HepG2 (cell line): Measurements from ENCODE around the gene NGLY1. TPM values are rescaled to one million over a fixed set of nuclear protein-coding genes. Genes with fewer than 3 reads are reported as not detected.
A peak's percentile ranks its signal among the peaks of the same experiment; 100 is the strongest.

Source experiments
- ATF7 ChIP-seq, 2 experiments: fragments of 450-650 bp in 1 of 2; sonication (generic) in 1 of 2; formaldehyde crosslinking in 1 of 2; IDR thresholded peaks; 2 replicates each; pipeline versions ENCODE4 v1.4.0 to v1.6.1; 2016 to 2020; ENCODE audit warnings: antibody characterized with exemption in 1 of 2, mild to moderate bottlenecking in 1 of 2, missing genetic modification reagents in 1 of 2
- BATF2 ChIP-seq: sonication (generic); formaldehyde crosslinking; IDR thresholded peaks from 2 replicates; pipeline ENCODE4 v1.8.0; 2022; ENCODE audit warnings: mild to moderate bottlenecking, missing genetic modification reagents, moderate library complexity
- BCLAF1 ChIP-seq: fragments of 450-650 bp; IDR thresholded peaks from 2 replicates; pipeline ENCODE4 v1.6.1; 2017; ENCODE audit warnings: mild to moderate bottlenecking
- YY1 ChIP-seq: IDR thresholded peaks from 2 replicates; pipeline ENCODE4 v1.6.1; 2011; ENCODE audit warnings: low read length, low read depth, moderate library complexity, mild to moderate bottlenecking; ENCODE audit not compliant: insufficient read depth, insufficient replicate concordance
- ZBTB7A ChIP-seq: sonication (generic); formaldehyde crosslinking; IDR thresholded peaks from 2 replicates; pipeline ENCODE4 v1.8.0; 2022; ENCODE audit warnings: mild to moderate bottlenecking, missing genetic modification reagents
- ZNF24 ChIP-seq: fragments of 450-650 bp; IDR thresholded peaks from 2 replicates; pipeline ENCODE4 v1.6.1; 2017; ENCODE audit warnings: antibody characterized with exemption, mild to moderate bottlenecking
- ZNF569 ChIP-seq: sonication (generic); formaldehyde crosslinking; IDR thresholded peaks from 2 replicates; pipeline ENCODE4 v1.5.0; 2020; ENCODE audit warnings: mild to moderate bottlenecking, missing genetic modification reagents, moderate library complexity, borderline replicate concordance
- ZNF589 ChIP-seq: sonication (generic); formaldehyde crosslinking; conservative IDR thresholded peaks from 2 replicates; pipeline ENCODE4 v1.8.0; 2022; ENCODE audit warnings: mild to moderate bottlenecking, moderate library complexity, missing genetic modification reagents
- ZNF597 ChIP-seq: sonication (generic); formaldehyde crosslinking; IDR thresholded peaks from 2 replicates; pipeline ENCODE4 v1.5.0; 2020; ENCODE audit warnings: missing genetic modification reagents
- polyA plus RNA-seq, 8 experiments: library from polyadenylated mRNA; depleted of rRNA in 3 of 8; stranded (reverse) in 7 of 8; unstranded in 1 of 8; fragments of >200 nt; fragmentation: Illumina TruSeq in 4 of 8; extraction: Trizol in 4 of 8; gene quantifications; 2 replicates each; pipeline versions ENCODE4 v1.2.1 to v1.2.3, GENCODE V29; 2011 to 2016; ENCODE audit warnings: low read depth in 4 of 8, missing spikeins in 1 of 8, mixed read lengths in 1 of 8; ENCODE audit not compliant: insufficient read depth in 1 of 8
- total RNA-seq, 5 experiments: library from RNA; depleted of rRNA; stranded (reverse); fragments of >200 nt; fragmentation: Illumina TruSeq; extraction: Trizol; gene quantifications; 2 replicates each; pipeline ENCODE4 v1.2.3, GENCODE V29; 2016; ENCODE audit warnings: low read depth in 1 of 5
- TF ChIP-seq, protein P1 (sequence below): sonication (generic); formaldehyde crosslinking; IDR thresholded peaks from 2 replicates; pipeline ENCODE4 v1.5.1; 2020; ENCODE audit warnings: mild to moderate bottlenecking, missing genetic modification reagents
- TF ChIP-seq, protein P2 (sequence below): sonication (generic); formaldehyde crosslinking; IDR thresholded peaks from 2 replicates; pipeline ENCODE4 v1.5.1; 2020; ENCODE audit warnings: mild to moderate bottlenecking, missing genetic modification reagents, borderline replicate concordance
- TF ChIP-seq, protein P3 (sequence below): sonication (generic); formaldehyde crosslinking; IDR thresholded peaks from 2 replicates; pipeline ENCODE4 v1.8.0; 2022; ENCODE audit warnings: mild to moderate bottlenecking, missing genetic modification reagents, moderate library complexity

The NGLY1 gene
- total and polyA plus RNA-seq, 2 of the 13 experiments (the other 11 are each of a cell fraction or from before 2014, with no cell fraction given): 28.2 to 44.5 TPM

- TF ChIP-seq, protein P1, sequence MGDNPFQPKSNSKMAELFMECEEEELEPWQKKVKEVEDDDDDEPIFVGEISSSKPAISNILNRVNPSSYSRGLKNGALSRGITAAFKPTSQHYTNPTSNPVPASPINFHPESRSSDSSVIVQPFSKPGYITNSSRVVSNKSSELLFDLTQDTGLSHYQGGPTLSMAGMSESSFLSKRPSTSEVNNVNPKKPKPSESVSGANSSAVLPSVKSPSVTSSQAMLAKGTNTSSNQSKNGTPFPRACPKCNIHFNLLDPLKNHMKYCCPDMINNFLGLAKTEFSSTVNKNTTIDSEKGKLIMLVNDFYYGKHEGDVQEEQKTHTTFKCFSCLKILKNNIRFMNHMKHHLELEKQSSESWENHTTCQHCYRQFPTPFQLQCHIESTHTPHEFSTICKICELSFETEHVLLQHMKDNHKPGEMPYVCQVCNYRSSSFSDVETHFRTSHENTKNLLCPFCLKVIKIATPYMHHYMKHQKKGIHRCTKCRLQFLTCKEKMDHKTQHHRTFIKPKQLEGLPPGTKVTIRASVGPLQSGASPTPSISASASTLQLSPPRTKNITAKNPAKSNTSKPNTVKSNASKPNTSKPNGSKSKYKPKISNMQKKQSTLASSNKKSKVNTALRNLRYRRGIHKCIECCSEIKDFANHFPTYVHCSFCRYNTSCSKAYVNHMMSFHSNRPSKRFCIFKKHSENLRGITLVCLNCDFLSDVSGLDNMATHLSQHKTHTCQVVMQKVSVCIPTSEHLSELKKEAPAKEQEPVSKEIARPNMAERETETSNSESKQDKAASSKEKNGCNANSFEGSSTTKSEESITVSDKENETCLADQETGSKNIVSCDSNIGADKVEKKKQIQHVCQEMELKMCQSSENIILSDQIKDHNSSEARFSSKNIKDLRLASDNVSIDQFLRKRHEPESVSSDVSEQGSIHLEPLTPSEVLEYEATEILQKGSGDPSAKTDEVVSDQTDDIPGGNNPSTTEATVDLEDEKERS (CRISPR knock-in tag): no peak
- TF ChIP-seq ZNF597 (no peak), ZNF24 (no peak), BATF2 (CRISPR knock-in tag) (no peak), ATF7 (IDR thresholded peaks at IDR 0.05) (no peak), ATF7 (CRISPR knock-in tag; IDR thresholded peaks at IDR 0.05) (no peak), BCLAF1 (no peak), YY1 (peak; percentile 91), ZBTB7A (no peak; the same call in 1 of the 2 replicates), ZNF589 (peak; percentile 61; the same call in 1 of the 2 replicates), ZNF569 (CRISPR knock-in tag) (no peak)
- TF ChIP-seq, protein P2, sequence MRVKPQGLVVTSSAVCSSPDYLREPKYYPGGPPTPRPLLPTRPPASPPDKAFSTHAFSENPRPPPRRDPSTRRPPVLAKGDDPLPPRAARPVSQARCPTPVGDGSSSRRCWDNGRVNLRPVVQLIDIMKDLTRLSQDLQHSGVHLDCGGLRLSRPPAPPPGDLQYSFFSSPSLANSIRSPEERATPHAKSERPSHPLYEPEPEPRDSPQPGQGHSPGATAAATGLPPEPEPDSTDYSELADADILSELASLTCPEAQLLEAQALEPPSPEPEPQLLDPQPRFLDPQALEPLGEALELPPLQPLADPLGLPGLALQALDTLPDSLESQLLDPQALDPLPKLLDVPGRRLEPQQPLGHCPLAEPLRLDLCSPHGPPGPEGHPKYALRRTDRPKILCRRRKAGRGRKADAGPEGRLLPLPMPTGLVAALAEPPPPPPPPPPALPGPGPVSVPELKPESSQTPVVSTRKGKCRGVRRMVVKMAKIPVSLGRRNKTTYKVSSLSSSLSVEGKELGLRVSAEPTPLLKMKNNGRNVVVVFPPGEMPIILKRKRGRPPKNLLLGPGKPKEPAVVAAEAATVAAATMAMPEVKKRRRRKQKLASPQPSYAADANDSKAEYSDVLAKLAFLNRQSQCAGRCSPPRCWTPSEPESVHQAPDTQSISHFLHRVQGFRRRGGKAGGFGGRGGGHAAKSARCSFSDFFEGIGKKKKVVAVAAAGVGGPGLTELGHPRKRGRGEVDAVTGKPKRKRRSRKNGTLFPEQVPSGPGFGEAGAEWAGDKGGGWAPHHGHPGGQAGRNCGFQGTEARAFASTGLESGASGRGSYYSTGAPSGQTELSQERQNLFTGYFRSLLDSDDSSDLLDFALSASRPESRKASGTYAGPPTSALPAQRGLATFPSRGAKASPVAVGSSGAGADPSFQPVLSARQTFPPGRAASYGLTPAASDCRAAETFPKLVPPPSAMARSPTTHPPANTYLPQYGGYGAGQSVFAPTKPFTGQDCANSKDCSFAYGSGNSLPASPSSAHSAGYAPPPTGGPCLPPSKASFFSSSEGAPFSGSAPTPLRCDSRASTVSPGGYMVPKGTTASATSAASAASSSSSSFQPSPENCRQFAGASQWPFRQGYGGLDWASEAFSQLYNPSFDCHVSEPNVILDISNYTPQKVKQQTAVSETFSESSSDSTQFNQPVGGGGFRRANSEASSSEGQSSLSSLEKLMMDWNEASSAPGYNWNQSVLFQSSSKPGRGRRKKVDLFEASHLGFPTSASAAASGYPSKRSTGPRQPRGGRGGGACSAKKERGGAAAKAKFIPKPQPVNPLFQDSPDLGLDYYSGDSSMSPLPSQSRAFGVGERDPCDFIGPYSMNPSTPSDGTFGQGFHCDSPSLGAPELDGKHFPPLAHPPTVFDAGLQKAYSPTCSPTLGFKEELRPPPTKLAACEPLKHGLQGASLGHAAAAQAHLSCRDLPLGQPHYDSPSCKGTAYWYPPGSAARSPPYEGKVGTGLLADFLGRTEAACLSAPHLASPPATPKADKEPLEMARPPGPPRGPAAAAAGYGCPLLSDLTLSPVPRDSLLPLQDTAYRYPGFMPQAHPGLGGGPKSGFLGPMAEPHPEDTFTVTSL (CRISPR knock-in tag): no peak
- TF ChIP-seq, protein P3, sequence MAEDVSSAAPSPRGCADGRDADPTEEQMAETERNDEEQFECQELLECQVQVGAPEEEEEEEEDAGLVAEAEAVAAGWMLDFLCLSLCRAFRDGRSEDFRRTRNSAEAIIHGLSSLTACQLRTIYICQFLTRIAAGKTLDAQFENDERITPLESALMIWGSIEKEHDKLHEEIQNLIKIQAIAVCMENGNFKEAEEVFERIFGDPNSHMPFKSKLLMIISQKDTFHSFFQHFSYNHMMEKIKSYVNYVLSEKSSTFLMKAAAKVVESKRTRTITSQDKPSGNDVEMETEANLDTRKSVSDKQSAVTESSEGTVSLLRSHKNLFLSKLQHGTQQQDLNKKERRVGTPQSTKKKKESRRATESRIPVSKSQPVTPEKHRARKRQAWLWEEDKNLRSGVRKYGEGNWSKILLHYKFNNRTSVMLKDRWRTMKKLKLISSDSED (CRISPR knock-in tag): no peak
Observed at GRCh38 chr3:25782938-25783660, at the start of gene NGLY1 (continued).
